H1 (cell line): Measurements from ENCODE around the gene METRN. TPM values are rescaled to one million over a fixed set of nuclear protein-coding genes. Genes with fewer than 3 reads are reported as not detected.

ENCODE experiments used
- CTCF ChIA-PET: fragments of 300-600 bp; sonication (Branson Sonifier 250); formaldehyde crosslinking; loops from one replicate; lab custom pipeline; 2021; ENCODE audit not compliant: partially characterized antibody; lab: Charles Lee
- POLR2A ChIA-PET: fragments of 300-600 bp; sonication (Branson Sonifier 250); formaldehyde crosslinking; loops from one replicate; lab custom pipeline; 2021; ENCODE audit warnings: inconsistent platforms; ENCODE audit not compliant: partially characterized antibody; lab: Charles Lee
- DNase-seq, 2 experiments: peaks; one replicate each; pipeline versions ENCODE4 v3.0.0 to v3.0.0-alpha.2; 2010 to 2022; ENCODE audit warnings: low spot score in 2 of 2, low read depth in 1 of 2, mixed read lengths in 1 of 2
- FAIRE-seq: peaks from 2 replicates; lab custom pipeline; 2011; peaks lifted over from hg19 to GRCh38; lab: Jason Lieb, UNC
- H2AFZ ChIP-seq: 2 replicates; pipeline ENCODE4 v1.8.1; 2012; ENCODE audit warnings: low read length, inconsistent platforms
- H2AK5ac ChIP-seq: 2 replicates; pipeline ENCODE4 v1.6.1; 2013; ENCODE audit warnings: low read depth, low read length
- H2BK120ac ChIP-seq: replicated peaks from 2 replicates; pipeline ENCODE3; 2013; ENCODE audit warnings: low read depth, low read length, inconsistent platforms
- H2BK12ac ChIP-seq: 2 replicates; pipeline ENCODE4 v1.6.1; 2013; ENCODE audit warnings: low read depth, low read length
- H2BK15ac ChIP-seq: 2 replicates; pipeline ENCODE4 v1.6.1; 2013; ENCODE audit warnings: low read length
- H2BK20ac ChIP-seq: 2 replicates; pipeline ENCODE4 v1.6.1; 2013; ENCODE audit warnings: low read length
- H2BK5ac ChIP-seq: 2 replicates; pipeline ENCODE4 v1.6.1; 2013; ENCODE audit warnings: low read depth, low read length
- H3K14ac ChIP-seq: 2 replicates; pipeline ENCODE4 v1.6.1; 2013; ENCODE audit warnings: inconsistent platforms; ENCODE audit not compliant: insufficient read length
- H3K18ac ChIP-seq: 2 replicates; pipeline ENCODE4 v1.6.1; 2013; ENCODE audit warnings: low read length; ENCODE audit errors: extremely low read depth
- H3K23ac ChIP-seq: 2 replicates; pipeline ENCODE4 v1.6.1; 2013; ENCODE audit warnings: inconsistent platforms; ENCODE audit not compliant: insufficient read length
- H3K23me2 ChIP-seq: 2 replicates; pipeline ENCODE4 v1.6.1; 2013; ENCODE audit warnings: low read depth, low read length
- H3K27ac ChIP-seq: 2 replicates; pipeline ENCODE4 v1.6.1; 2011; ENCODE audit warnings: low read depth, low read length, inconsistent platforms
- H3K27me3 ChIP-seq, 4 experiments: replicated peaks in 1 of 4; 1 replicate in 1 of 4; 2 replicates in 3 of 4; pipeline versions ENCODE4 v1.6.1 to v1.8.1; 2011 to 2013; ENCODE audit warnings: low read length in 3 of 4, mild to moderate bottlenecking in 3 of 4, inconsistent platforms in 2 of 4, mixed read lengths in 2 of 4, moderate library complexity in 1 of 4; ENCODE audit not compliant: control insufficient read depth in 3 of 4, insufficient read depth in 3 of 4; ENCODE audit errors: extremely low read depth in 1 of 4
- H3K36me3 ChIP-seq, 4 experiments: 2 replicates each; pipeline versions ENCODE4 v1.6.1 to v1.8.1; 2011 to 2013; ENCODE audit warnings: mild to moderate bottlenecking in 4 of 4, low read length in 3 of 4, moderate library complexity in 2 of 4, control low read depth in 1 of 4, inconsistent platforms in 1 of 4; ENCODE audit not compliant: insufficient read depth in 4 of 4, control insufficient read depth in 2 of 4
- H3K4ac ChIP-seq: replicated peaks from 2 replicates; pipeline ENCODE3; 2013; ENCODE audit warnings: low read length, low read depth, mixed read lengths, inconsistent platforms; ENCODE audit not compliant: insufficient read length
- H3K4me1 ChIP-seq, 4 experiments: replicated peaks in 1 of 4; 1 replicate in 1 of 4; 2 replicates in 3 of 4; pipeline versions ENCODE4 v1.6.1 to v1.8.1; 2011 to 2013; ENCODE audit warnings: low read length in 3 of 4, inconsistent platforms in 2 of 4, mixed read lengths in 1 of 4; ENCODE audit not compliant: insufficient read depth in 4 of 4, control insufficient read depth in 3 of 4
- H3K4me2 ChIP-seq, 2 experiments: 2 replicates each; pipeline versions ENCODE4 v1.6.1 to v1.8.1; 2011 to 2013; ENCODE audit warnings: low read depth in 2 of 2, low read length in 2 of 2, control low read depth in 1 of 2, inconsistent platforms in 1 of 2, mild to moderate bottlenecking in 1 of 2; ENCODE audit not compliant: insufficient read depth in 1 of 2
- H3K4me3 ChIP-seq, 4 experiments: fragments of 200-600, 300-600 bp in 1 of 4; sonication (generic), shearing (Covaris generic), sonication (Bioruptor Twin) in 1 of 4; 2 replicates each; pipeline versions ENCODE4 v1.5.1 to v1.8.1; 2011 to 2016; ENCODE audit warnings: low read length in 4 of 4, low read depth in 3 of 4, control low read depth in 2 of 4, inconsistent platforms in 2 of 4, mild to moderate bottlenecking in 2 of 4, mixed read lengths in 1 of 4, moderate library complexity in 1 of 4; ENCODE audit not compliant: insufficient read depth in 2 of 4; ENCODE audit errors: extremely low read depth in 1 of 4
- H3K56ac ChIP-seq: replicated peaks from 2 replicates; pipeline ENCODE3; 2013; ENCODE audit warnings: low read depth, mild to moderate bottlenecking, mixed read lengths, low read length, inconsistent platforms; ENCODE audit not compliant: insufficient read length
- H3K79me1 ChIP-seq: 2 replicates; pipeline ENCODE4 v1.6.1; 2013; ENCODE audit warnings: low read depth, low read length, control low read depth
- H3K79me2 ChIP-seq, 2 experiments: 2 replicates each; pipeline versions ENCODE4 v1.6.1 to v1.8.1; 2012 to 2013; ENCODE audit warnings: low read length in 2 of 2, mild to moderate bottlenecking in 2 of 2, inconsistent platforms in 1 of 2; ENCODE audit not compliant: insufficient read depth in 2 of 2, control insufficient read depth in 1 of 2
- H3K9ac ChIP-seq, 4 experiments: replicated peaks in 1 of 4; 1 replicate in 1 of 4; 2 replicates in 3 of 4; pipeline versions ENCODE4 v1.6.1 to v1.8.1; 2011 to 2013; ENCODE audit warnings: low read depth in 3 of 4, low read length in 3 of 4, control low read depth in 2 of 4, mild to moderate bottlenecking in 2 of 4, moderate library complexity in 2 of 4, inconsistent platforms in 1 of 4; ENCODE audit errors: extremely low read depth in 1 of 4
- H3K9me3 ChIP-seq, 2 experiments: 2 replicates each; pipeline versions ENCODE4 v1.6.1 to v1.8.1; 2012 to 2013; ENCODE audit warnings: mild to moderate bottlenecking in 2 of 2, moderate library complexity in 2 of 2, control low read depth in 1 of 2, inconsistent platforms in 1 of 2, low read depth in 1 of 2, low read length in 1 of 2, mixed read lengths in 1 of 2; ENCODE audit not compliant: insufficient read depth in 2 of 2
- H4K20me1 ChIP-seq, 2 experiments: replicated peaks in 1 of 2; 2 replicates each; pipeline versions ENCODE3 to v1.8.1; 2011 to 2013; ENCODE audit warnings: inconsistent platforms in 2 of 2, low read length in 2 of 2, mild to moderate bottlenecking in 1 of 2; ENCODE audit not compliant: insufficient read depth in 2 of 2, control insufficient read depth in 1 of 2
- H4K5ac ChIP-seq: 2 replicates; pipeline ENCODE4 v1.6.1; 2013; ENCODE audit warnings: low read length, low read depth, mixed read lengths, inconsistent platforms; ENCODE audit not compliant: insufficient read length
- H4K8ac ChIP-seq: 2 replicates; pipeline ENCODE4 v1.8.0; 2013; ENCODE audit warnings: mild to moderate bottlenecking, moderate library complexity, low read length, inconsistent platforms; ENCODE audit not compliant: insufficient read depth; ENCODE audit errors: extremely low read depth
- H4K91ac ChIP-seq: replicated peaks from 2 replicates; pipeline ENCODE3; 2013; ENCODE audit warnings: low read length, mixed read lengths, inconsistent platforms; ENCODE audit not compliant: insufficient read length
- ASH2L ChIP-seq: fragments of 200-600, 300-600 bp; sonication (generic); IDR thresholded peaks from one replicate; pipeline ENCODE4 v1.7.1; 2017; ENCODE audit warnings: low read length
- CREB1 ChIP-seq: IDR thresholded peaks from 2 replicates; pipeline ENCODE4 v1.6.1; 2012; ENCODE audit warnings: inconsistent platforms
- JUND ChIP-seq: IDR thresholded peaks from 2 replicates; pipeline ENCODE4 v1.6.1; 2011; ENCODE audit warnings: mild to moderate bottlenecking, improper control_type of control experiment, low read length
- KDM1A ChIP-seq: fragments of 200-600, 300-600 bp; sonication (generic); IDR thresholded peaks from 2 replicates; pipeline ENCODE4 v1.7.1; 2016; ENCODE audit warnings: mild to moderate bottlenecking, low read length, borderline replicate concordance
- MAFK ChIP-seq: IDR thresholded peaks from 2 replicates; pipeline ENCODE4 v1.6.1; 2012; ENCODE audit warnings: low read depth, mild to moderate bottlenecking, improper control_type of control experiment, low read length
- POLR2A ChIP-seq, 2 experiments: IDR thresholded peaks; 1 replicate in 1 of 2; 2 replicates in 1 of 2; pipeline ENCODE4 v1.6.1; 2011; ENCODE audit warnings: low read depth in 2 of 2, low read length in 2 of 2, mild to moderate bottlenecking in 2 of 2; ENCODE audit errors: control extremely low read depth in 1 of 2
- POLR2AphosphoS5 ChIP-seq: IDR thresholded peaks from 2 replicates; pipeline ENCODE4 v1.6.1; 2011; ENCODE audit warnings: low read depth, low read length
- SAP30 ChIP-seq: fragments of 300-600 bp; sonication (generic); IDR thresholded peaks from 2 replicates; pipeline ENCODE4 v1.7.1; 2012; ENCODE audit warnings: low read length, moderate library complexity, mild to moderate bottlenecking, inconsistent platforms; ENCODE audit not compliant: insufficient read depth, insufficient replicate concordance
- YY1 ChIP-seq: IDR thresholded peaks from 2 replicates; pipeline ENCODE4 v1.6.1; 2011; ENCODE audit warnings: low read depth, mild to moderate bottlenecking, low read length
- WGBS, 2 experiments: shearing (Covaris generic) in 1 of 2; methylation state at CpG; one replicate each; pipeline versions ENCODE4 v1.1.6 to v1.1.7; 2013 to 2015; ENCODE audit warnings: low lambda C conversion rate in 2 of 2, mixed read lengths in 2 of 2, inconsistent platforms in 1 of 2, low coverage in 1 of 2, missing lambda C conversion rate in 1 of 2; ENCODE audit not compliant: insufficient replicate concordance in 2 of 2, insufficient coverage in 1 of 2, insufficient read length in 1 of 2; ENCODE audit errors: extremely low coverage in 1 of 2, missing lambda C conversion rate in 1 of 2; 5-methylcytosine and 5-hydroxymethylcytosine counted together
- polyA plus RNA-seq, 7 experiments: library from polyadenylated mRNA; depleted of rRNA in 3 of 7; stranded (reverse) in 5 of 7; unstranded in 2 of 7; fragments of >200 nt in 5 of 7; fragments of 200-250 nt in 2 of 7; gene quantifications; 1 replicate in 5 of 7; 2 replicates in 1 of 7; 4 replicates in 1 of 7; pipeline versions ENCODE4 v1.2.1 to v1.2.3, GENCODE V29; 2011 to 2013; ENCODE audit warnings: missing spikeins in 2 of 7, mixed read lengths in 2 of 7
- total RNA-seq: library from RNA; stranded (reverse); fragmentation: NEBNext Ultra II Directional; extraction: Animal tissue kit (Norgen Biotek cat#: 25700); gene quantifications from 2 replicates; pipeline ENCODE4 v1.2.1, GENCODE V29; 2021
- TF ChIP-seq, protein P1 (sequence below): IDR thresholded peaks from 2 replicates; pipeline ENCODE4 v1.6.1; 2011; ENCODE audit warnings: low read length, improper control_type of control experiment

METRN gene
- total and polyA plus RNA-seq, 2 of the 8 experiments (the other 6 are each of a cell fraction or from before 2014, with no cell fraction given) = 18.7 to 25.8 TPM

DNA sequence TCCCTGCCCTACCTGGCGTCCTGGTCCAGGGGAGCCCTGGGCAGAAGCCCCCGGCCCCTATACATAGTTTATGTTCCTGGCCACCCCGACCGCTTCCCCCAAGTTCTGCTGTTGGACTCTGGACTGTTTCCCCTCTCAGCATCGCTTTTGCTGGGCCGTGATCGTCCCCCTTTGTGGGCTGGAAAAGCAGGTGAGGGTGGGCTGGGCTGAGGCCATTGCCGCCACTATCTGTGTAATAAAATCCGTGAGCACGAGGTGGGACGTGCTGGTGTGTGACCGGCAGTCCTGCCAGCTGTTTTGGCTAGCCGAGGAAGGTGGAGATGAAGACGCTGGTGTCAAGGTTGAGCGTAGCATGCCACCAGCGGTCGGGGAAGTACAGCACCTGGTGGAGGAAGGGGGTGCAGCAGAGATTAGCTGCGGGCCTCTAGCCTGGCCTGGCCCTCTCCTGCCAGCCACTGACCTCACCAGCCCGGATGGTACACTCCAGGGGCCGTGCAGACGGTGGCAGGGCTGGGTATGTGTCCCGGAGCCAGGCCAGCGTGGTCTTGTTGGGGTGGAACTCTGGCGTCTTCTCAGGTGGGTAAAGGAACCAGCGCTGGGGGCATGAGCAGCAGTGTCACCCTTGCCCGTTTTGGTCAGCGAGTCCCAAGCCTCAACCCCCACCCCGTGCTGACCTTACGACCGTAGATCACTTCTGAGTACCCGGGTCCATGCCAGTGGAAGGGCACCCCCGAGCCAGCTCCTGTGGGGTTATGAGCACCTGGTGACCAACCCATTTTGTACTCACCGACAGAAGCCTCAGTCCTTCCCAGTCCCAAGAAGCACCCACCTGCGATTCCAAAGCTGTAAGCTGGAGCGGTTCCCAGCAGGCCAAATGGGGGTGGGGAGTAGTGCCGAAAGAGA lies 32.2 kb upstream of the METRN start:
- no peak overlapping the region for H2AK5ac ChIP-seq
- no peak overlapping the region for H2BK15ac ChIP-seq
- peaks cover 0 to 17% (median 13%) of the 10 kb centered on the region in 4 experiments; a peak in 5 of 7 replicates for H3K4me1 ChIP-seq
- POLR2A ChIA-PET = interaction anchor here (0.9 to 13.3 kb wide), 9 partner anchors 7 to 118 kb away, joined by 3 to 214 read pairs (median 13); partner anchors contain the start of genes CCDC78, GNG13, HAGHL and RHBDL1
- no peak overlapping the region for H3K4ac ChIP-seq
- H2BK12ac ChIP-seq = no peak overlapping the region
- H3K27ac ChIP-seq = no peak overlapping the region
- no peak for DNase-seq
- no peaks in the 10 kb centered on the region; a peak in 1 of 7 replicates for H3K27me3 ChIP-seq
- H3K79me1 ChIP-seq = peaks cover 6% of the 10 kb centered on the region; the same call in 1 of the 2 replicates
- H4K91ac ChIP-seq = peak overlapping the region; percentile 22
- H4K20me1 ChIP-seq = peaks cover 4 to 36% of the 10 kb centered on the region in 2 experiments
- CTCF ChIA-PET = interaction anchor here (0.6 to 1.9 kb wide), 8 partner anchors 8 to 780 kb away, joined by 3 to 7 read pairs (median 3); partner anchors contain the start of gene WDR24
- H4K8ac ChIP-seq = peak overlapping the region; percentile 51
- no peak overlapping the region for H2BK5ac ChIP-seq
- WGBS, 2 experiments = 92% methylated on average over 36 of the region's 36 CpGs; no CpG with 5 or more reads in 1 of the 2 experiments
- H3K9me3 ChIP-seq = no peaks in the 10 kb centered on the region
- peak overlapping the region; percentile 63 to 95 for H3K4me2 ChIP-seq
- H3K23ac ChIP-seq = no peak overlapping the region
- H3K18ac ChIP-seq = no peak overlapping the region
- H3K56ac ChIP-seq = no peak overlapping the region
- peaks cover 13% of the 10 kb centered on the region; the same call in 1 of the 2 replicates for H3K23me2 ChIP-seq
- H2BK120ac ChIP-seq = no peak overlapping the region
- H2AFZ ChIP-seq = no peak overlapping the region
- H3K4me3 ChIP-seq = peak overlapping the region; percentile 62 to 81 (median 74); a peak in 6 of 8 replicates
- H3K9ac ChIP-seq = no peak overlapping the region; a peak in 2 of 7 replicates
- no peak overlapping the region for H4K5ac ChIP-seq
- H2BK20ac ChIP-seq = no peak overlapping the region
- no peak for FAIRE-seq
- H3K79me2 ChIP-seq = peaks cover 0 to 12% of the 10 kb centered on the region in 2 experiments; a peak in 1 of 4 replicates
- no peak overlapping the region for H3K14ac ChIP-seq
- H3K36me3 ChIP-seq = peaks cover 4 to 28% (median 15%) of the 10 kb centered on the region in 4 experiments; a peak in 7 of 8 replicates
- TF ChIP-seq POLR2AphosphoS5 = 0 out of 2 replicates have a peak, but pooled peaks have one; percentile 41
- no peak for TF ChIP-seq ASH2L
- no peak for TF ChIP-seq JUND
- TF ChIP-seq POLR2A (IDR thresholded peaks at IDR 0.05; ENCODE audit: control extremely low read depth in 1 of 2, low read depth in 2 of 2, low read length in 2 of 2) = peak in 1 of 2 experiments; percentile 43; a peak in 1 of 3 replicates
- TF ChIP-seq MAFK = no peak
- TF ChIP-seq SAP30 = no peak
- TF ChIP-seq CREB1 = no peak
- TF ChIP-seq KDM1A = no peak
- TF ChIP-seq, protein P1, sequence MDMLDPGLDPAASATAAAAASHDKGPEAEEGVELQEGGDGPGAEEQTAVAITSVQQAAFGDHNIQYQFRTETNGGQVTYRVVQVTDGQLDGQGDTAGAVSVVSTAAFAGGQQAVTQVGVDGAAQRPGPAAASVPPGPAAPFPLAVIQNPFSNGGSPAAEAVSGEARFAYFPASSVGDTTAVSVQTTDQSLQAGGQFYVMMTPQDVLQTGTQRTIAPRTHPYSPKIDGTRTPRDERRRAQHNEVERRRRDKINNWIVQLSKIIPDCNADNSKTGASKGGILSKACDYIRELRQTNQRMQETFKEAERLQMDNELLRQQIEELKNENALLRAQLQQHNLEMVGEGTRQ = no peak
- no peak for TF ChIP-seq YY1
